SK-N-SH treated with all-trans-retinoic acid at 6 μM for 48 hours (cell line): ENCODE measurements around the gene PJA1.

Experiments used
- ATAC-seq: fragments of 200-7000 bp; cut with Tn5 transposase; 3 replicates; pipeline ENCODE4 v1.9.1; 2020; ENCODE audit warnings: mild to moderate bottlenecking, moderate library complexity
- BACH2 ChIP-seq: fragments of 250-450 bp; sonication (Bioruptor Pico); IDR thresholded peaks from 2 replicates; pipeline ENCODE4 v1.9.0; 2021; ENCODE audit warnings: mild to moderate bottlenecking, borderline replicate concordance
- CREB5 ChIP-seq: fragments of 250-450 bp; sonication (Bioruptor Pico); IDR thresholded peaks from 2 replicates; pipeline ENCODE4 v1.5.1; 2020; ENCODE audit warnings: low read depth, mild to moderate bottlenecking, moderate library complexity
- CSRNP3 ChIP-seq: fragments of 250-450 bp; sonication (Bioruptor Pico); IDR thresholded peaks from 2 replicates; pipeline ENCODE4 v1.5.1; 2021; ENCODE audit warnings: mild to moderate bottlenecking, moderate library complexity
- ESRRG ChIP-seq: fragments of 250-450 bp; sonication (Bioruptor Pico); IDR thresholded peaks from 2 replicates; pipeline ENCODE4 v1.6.1; 2021; ENCODE audit warnings: mild to moderate bottlenecking
- GLIS3 ChIP-seq: fragments of 250-450 bp; sonication (Bioruptor Pico); IDR thresholded peaks from 2 replicates; pipeline ENCODE4 v1.5.0; 2020; ENCODE audit warnings: mild to moderate bottlenecking, moderate library complexity
- ISL1 ChIP-seq: fragments of 250-450 bp; sonication (Bioruptor Pico); IDR thresholded peaks from 2 replicates; pipeline ENCODE4 v2.1.2; 2022; ENCODE audit warnings: mild to moderate bottlenecking, moderate library complexity
- OSR1 ChIP-seq: fragments of 250-450 bp; sonication (Bioruptor Pico); IDR thresholded peaks from 2 replicates; pipeline ENCODE4 v1.8.0; 2022; ENCODE audit warnings: moderate library complexity, mild to moderate bottlenecking, inconsistent platforms
- PATZ1 ChIP-seq: fragments of 250-450 bp; sonication (Bioruptor Pico); IDR thresholded peaks from 2 replicates; pipeline ENCODE4 v1.8.0; 2020; ENCODE audit warnings: mild to moderate bottlenecking, moderate library complexity, borderline replicate concordance
- POU6F1 ChIP-seq: fragments of 250-450 bp; sonication (Bioruptor Pico); IDR thresholded peaks from 2 replicates; pipeline ENCODE4 v1.8.0; 2021; ENCODE audit warnings: low read depth, mild to moderate bottlenecking, moderate library complexity, borderline replicate concordance
- RARB ChIP-seq: fragments of 250-450 bp; sonication (Bioruptor Pico); IDR thresholded peaks from 2 replicates; pipeline ENCODE4 v1.8.0; 2021; ENCODE audit warnings: mild to moderate bottlenecking, moderate library complexity
- SNAI2 ChIP-seq: fragments of 250-450 bp; sonication (Bioruptor Pico); IDR thresholded peaks from 2 replicates; pipeline ENCODE4 v1.5.0; 2020; ENCODE audit warnings: mild to moderate bottlenecking, moderate library complexity
- TCF4 ChIP-seq: fragments of 250-450 bp; sonication (Bioruptor Pico); IDR thresholded peaks from 2 replicates; pipeline ENCODE4 v1.8.0; 2021; ENCODE audit warnings: mild to moderate bottlenecking, moderate library complexity, borderline replicate concordance
- TOX ChIP-seq: fragments of 250-450 bp; sonication (Bioruptor Pico); IDR thresholded peaks from 2 replicates; pipeline ENCODE4 v1.8.0; 2021; ENCODE audit warnings: mild to moderate bottlenecking, moderate library complexity, borderline replicate concordance
- TSHZ2 ChIP-seq: fragments of 250-450 bp; sonication (Bioruptor Pico); IDR thresholded peaks from 2 replicates; pipeline ENCODE4 v1.5.0; 2020; ENCODE audit warnings: mild to moderate bottlenecking, moderate library complexity
- ZFP3 ChIP-seq: fragments of 250-450 bp; sonication (Bioruptor Pico); IDR thresholded peaks from 2 replicates; pipeline ENCODE4 v1.5.0; 2020; ENCODE audit warnings: mild to moderate bottlenecking, moderate library complexity
- ZFP30 ChIP-seq: fragments of 450-650 bp; formaldehyde crosslinking; IDR thresholded peaks from 2 replicates; pipeline ENCODE4 v1.5.0; 2022; ENCODE audit warnings: mild to moderate bottlenecking, moderate library complexity
- ZNF565 ChIP-seq: fragments of 450-650 bp; formaldehyde crosslinking; conservative IDR thresholded peaks from 2 replicates; pipeline ENCODE4 v1.5.0; 2020; ENCODE audit warnings: low read depth, mild to moderate bottlenecking, moderate library complexity
- ZNF70 ChIP-seq: fragments of 450-650 bp; formaldehyde crosslinking; IDR thresholded peaks from 2 replicates; pipeline ENCODE4 v1.5.0; 2020; ENCODE audit warnings: mild to moderate bottlenecking, moderate library complexity
- ZNF8 ChIP-seq: fragments of 450-650 bp; formaldehyde crosslinking; IDR thresholded peaks from 2 replicates; pipeline ENCODE4 v1.5.0; 2020; ENCODE audit warnings: mild to moderate bottlenecking, moderate library complexity

PJA1 gene

GRCh38 chrX:69138118-69138390 lies 27.2 kb downstream of the PJA1 start:
- no peak for ATAC-seq
- no peak for TF ChIP-seq ESRRG (CRISPR knock-in tag)
- no peak for TF ChIP-seq TCF4 (CRISPR knock-in tag)
- TF ChIP-seq POU6F1 (CRISPR knock-in tag): no peak
- no peak for TF ChIP-seq PATZ1
- no peak for TF ChIP-seq CREB5 (CRISPR knock-in tag)
- TF ChIP-seq ZNF8 (CRISPR knock-in tag): no peak
- no peak for TF ChIP-seq GLIS3

GRCh38 chrX:69137371-69138117 lies 27.7 kb downstream of the PJA1 start:
- TF ChIP-seq OSR1: no peak
- no peak for TF ChIP-seq ZFP3 (CRISPR knock-in tag)
- no peak for TF ChIP-seq TOX
- no peak for TF ChIP-seq ZNF70
- no peak for TF ChIP-seq PATZ1
- no peak for TF ChIP-seq ZFP30 (CRISPR knock-in tag)
- no peak for TF ChIP-seq SNAI2 (CRISPR knock-in tag)
- TF ChIP-seq ESRRG (CRISPR knock-in tag): no peak
- no peak for TF ChIP-seq BACH2 (CRISPR knock-in tag)
- TF ChIP-seq ISL1 (CRISPR knock-in tag): no peak
- TF ChIP-seq POU6F1 (CRISPR knock-in tag): no peak
- no peak for TF ChIP-seq CSRNP3
- no peak for TF ChIP-seq ZNF565 (CRISPR knock-in tag)
- TF ChIP-seq GLIS3: no peak
- no peak for TF ChIP-seq ZNF8 (CRISPR knock-in tag)
- no peak for TF ChIP-seq RARB (CRISPR knock-in tag)
- no peak for TF ChIP-seq TSHZ2 (CRISPR knock-in tag)
- no peak for TF ChIP-seq TCF4 (CRISPR knock-in tag)
- TF ChIP-seq, all 23 proteins: peak for 0

More at GRCh38 chrX:69137371-69138117, 27.7 kb downstream of the PJA1 start:
- ATAC-seq: no peak
